ENCODE measurements around the gene SDHAF3. TPM values are rescaled to one million over a fixed set of nuclear protein-coding genes. Genes with fewer than 3 reads are reported as not detected.

Gene SDHAF3
- total and polyA plus RNA-seq, 10 of the 15 experiments (the other 5 are each of a cell fraction or from before 2014, with no cell fraction given): 24.3 to 124 (median 63.5) TPM

- TF ChIP-seq ZNF24 (IDR thresholded peaks at IDR 0.05): no peak
- TF ChIP-seq POLR2AphosphoS2 (IDR thresholded peaks at IDR 0.05; ENCODE audit: low read depth, low read length): 0 out of 2 replicates have a peak, but pooled peaks have one; percentile 64
- no peak for TF ChIP-seq EED (IDR thresholded peaks at IDR 0.05; ENCODE audit: low read depth)
- TF ChIP-seq, protein P1, sequence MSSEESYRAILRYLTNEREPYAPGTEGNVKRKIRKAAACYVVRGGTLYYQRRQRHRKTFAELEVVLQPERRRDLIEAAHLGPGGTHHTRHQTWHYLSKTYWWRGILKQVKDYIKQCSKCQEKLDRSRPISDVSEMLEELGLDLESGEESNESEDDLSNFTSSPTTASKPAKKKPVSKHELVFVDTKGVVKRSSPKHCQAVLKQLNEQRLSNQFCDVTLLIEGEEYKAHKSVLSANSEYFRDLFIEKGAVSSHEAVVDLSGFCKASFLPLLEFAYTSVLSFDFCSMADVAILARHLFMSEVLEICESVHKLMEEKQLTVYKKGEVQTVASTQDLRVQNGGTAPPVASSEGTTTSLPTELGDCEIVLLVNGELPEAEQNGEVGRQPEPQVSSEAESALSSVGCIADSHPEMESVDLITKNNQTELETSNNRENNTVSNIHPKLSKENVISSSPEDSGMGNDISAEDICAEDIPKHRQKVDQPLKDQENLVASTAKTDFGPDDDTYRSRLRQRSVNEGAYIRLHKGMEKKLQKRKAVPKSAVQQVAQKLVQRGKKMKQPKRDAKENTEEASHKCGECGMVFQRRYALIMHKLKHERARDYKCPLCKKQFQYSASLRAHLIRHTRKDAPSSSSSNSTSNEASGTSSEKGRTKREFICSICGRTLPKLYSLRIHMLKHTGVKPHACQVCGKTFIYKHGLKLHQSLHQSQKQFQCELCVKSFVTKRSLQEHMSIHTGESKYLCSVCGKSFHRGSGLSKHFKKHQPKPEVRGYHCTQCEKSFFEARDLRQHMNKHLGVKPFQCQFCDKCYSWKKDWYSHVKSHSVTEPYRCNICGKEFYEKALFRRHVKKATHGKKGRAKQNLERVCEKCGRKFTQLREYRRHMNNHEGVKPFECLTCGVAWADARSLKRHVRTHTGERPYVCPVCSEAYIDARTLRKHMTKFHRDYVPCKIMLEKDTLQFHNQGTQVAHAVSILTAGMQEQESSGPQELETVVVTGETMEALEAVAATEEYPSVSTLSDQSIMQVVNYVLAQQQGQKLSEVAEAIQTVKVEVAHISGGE (CRISPR knock-in tag; IDR thresholded peaks at IDR 0.05): peak; percentile 89
- TF ChIP-seq ZNF217 (IDR thresholded peaks at IDR 0.05): no peak
- no peak for TF ChIP-seq FOXM1 (IDR thresholded peaks at IDR 0.05; ENCODE audit: low read depth, low read length)
- TF ChIP-seq, protein P2, sequence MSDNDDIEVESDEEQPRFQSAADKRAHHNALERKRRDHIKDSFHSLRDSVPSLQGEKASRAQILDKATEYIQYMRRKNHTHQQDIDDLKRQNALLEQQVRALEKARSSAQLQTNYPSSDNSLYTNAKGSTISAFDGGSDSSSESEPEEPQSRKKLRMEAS (IDR thresholded peaks at IDR 0.05; ENCODE audit: low read depth, low read length): no peak
- no peak for TF ChIP-seq JUNB (IDR thresholded peaks at IDR 0.05)
- peak; percentile 98 for TF ChIP-seq CBX5 (IDR thresholded peaks at IDR 0.05; ENCODE audit: low read depth)
- TF ChIP-seq CEBPB (IDR thresholded peaks at IDR 0.05; ENCODE audit: borderline replicate concordance in 1 of 2, low read depth in 2 of 2, low read length in 2 of 2): peak in 1 of 2 experiments; percentile 78; a peak in 1 of 4 replicates
- no peak for TF ChIP-seq NFXL1 (IDR thresholded peaks at IDR 0.05; ENCODE audit: borderline replicate concordance)
- TF ChIP-seq SMAD1 (IDR thresholded peaks at IDR 0.05; ENCODE audit: low read depth, partially characterized antibody): no peak
- TF ChIP-seq MLLT1 (IDR thresholded peaks at IDR 0.05): peak; percentile 72; the same call in 1 of the 2 replicates
- TF ChIP-seq GATAD2B (conservative IDR thresholded peaks at IDR 0.05; ENCODE audit: low read depth): peak; percentile 60; the same call in 1 of the 2 replicates
- TF ChIP-seq BCL11A (IDR thresholded peaks at IDR 0.05; ENCODE audit: low read depth, low read length): no peak
- peak; percentile 85 for TF ChIP-seq IKZF1 (conservative IDR thresholded peaks at IDR 0.05)
- no peak for TF ChIP-seq RAD51 (IDR thresholded peaks at IDR 0.05)
- TF ChIP-seq, protein P3, sequence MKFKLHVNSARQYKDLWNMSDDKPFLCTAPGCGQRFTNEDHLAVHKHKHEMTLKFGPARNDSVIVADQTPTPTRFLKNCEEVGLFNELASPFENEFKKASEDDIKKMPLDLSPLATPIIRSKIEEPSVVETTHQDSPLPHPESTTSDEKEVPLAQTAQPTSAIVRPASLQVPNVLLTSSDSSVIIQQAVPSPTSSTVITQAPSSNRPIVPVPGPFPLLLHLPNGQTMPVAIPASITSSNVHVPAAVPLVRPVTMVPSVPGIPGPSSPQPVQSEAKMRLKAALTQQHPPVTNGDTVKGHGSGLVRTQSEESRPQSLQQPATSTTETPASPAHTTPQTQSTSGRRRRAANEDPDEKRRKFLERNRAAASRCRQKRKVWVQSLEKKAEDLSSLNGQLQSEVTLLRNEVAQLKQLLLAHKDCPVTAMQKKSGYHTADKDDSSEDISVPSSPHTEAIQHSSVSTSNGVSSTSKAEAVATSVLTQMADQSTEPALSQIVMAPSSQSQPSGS (IDR thresholded peaks at IDR 0.05; ENCODE audit: low read length): no peak
- no peak for TF ChIP-seq HDAC6 (IDR thresholded peaks at IDR 0.05; ENCODE audit: unreplicated experiment)
- no peak for TF ChIP-seq BMI1 (IDR thresholded peaks at IDR 0.05; ENCODE audit: borderline replicate concordance)
- TF ChIP-seq RUNX3 (IDR thresholded peaks at IDR 0.05; ENCODE audit: low read length): peak; percentile 80
- TF ChIP-seq ZBED1 (IDR thresholded peaks at IDR 0.05; ENCODE audit: borderline replicate concordance): 0 out of 2 replicates have a peak, but pooled peaks have one; percentile 62
- TF ChIP-seq BACH1 (IDR thresholded peaks at IDR 0.05; ENCODE audit: borderline replicate concordance): no peak
Observed at GRCh38 chr7:97117372-97118188, at the start of gene SDHAF3 (continued).

Measured in GM12878 (cell line).